RKO (cell line): ENCODE results near the gene NALCN.
"Not testable (repeated sequence)": the region's sequence is repeated elsewhere in the genome, so short reads cannot be mapped to it uniquely, and the experiment has no call there.

Experiments
- DNase-seq: peaks from one replicate; pipeline ENCODE4 v3.0.0-alpha.2; 2016; ENCODE audit warnings: low spot score

NALCN gene

DNA sequence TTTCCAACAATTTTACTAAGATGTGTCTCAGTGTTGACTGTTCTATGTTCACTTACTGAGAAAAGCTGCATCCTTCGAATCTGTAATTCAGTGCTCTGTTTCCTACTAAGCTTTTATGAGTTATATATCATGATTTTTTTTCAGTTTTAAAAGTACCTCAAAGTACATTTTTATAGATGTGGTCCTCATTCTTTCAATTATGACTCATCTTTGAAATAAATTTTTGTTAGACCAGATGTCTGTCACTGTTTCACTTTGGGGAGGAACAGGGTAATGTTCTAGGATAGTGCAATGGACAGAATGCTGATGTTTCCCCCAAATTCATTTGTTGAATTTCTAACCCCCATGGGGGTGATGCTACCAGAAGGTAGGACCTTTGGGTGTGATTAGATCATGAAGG, 74.8 kb downstream of the NALCN start:
- DNase-seq: no peak

DNA sequence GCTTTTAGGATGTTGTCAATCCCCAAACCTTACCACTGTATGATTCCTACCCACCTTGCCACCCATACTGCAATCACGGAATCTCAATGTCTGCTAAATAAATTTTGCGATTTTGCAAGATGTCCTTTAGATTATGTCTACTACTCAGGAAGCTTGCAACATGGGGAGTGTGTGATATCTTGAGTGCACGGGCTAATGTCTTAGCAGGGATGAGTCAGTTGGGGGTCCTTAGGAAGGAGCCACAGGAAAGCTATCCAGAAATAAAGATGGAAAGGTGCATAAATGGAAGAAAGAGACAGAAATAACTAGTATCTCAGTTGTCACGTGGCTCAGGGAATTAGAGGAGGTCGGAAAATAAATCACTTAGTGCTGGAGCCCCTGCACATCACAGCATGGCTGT, 77.1 kb downstream of the NALCN start:
- DNase-seq: no peak

DNA sequence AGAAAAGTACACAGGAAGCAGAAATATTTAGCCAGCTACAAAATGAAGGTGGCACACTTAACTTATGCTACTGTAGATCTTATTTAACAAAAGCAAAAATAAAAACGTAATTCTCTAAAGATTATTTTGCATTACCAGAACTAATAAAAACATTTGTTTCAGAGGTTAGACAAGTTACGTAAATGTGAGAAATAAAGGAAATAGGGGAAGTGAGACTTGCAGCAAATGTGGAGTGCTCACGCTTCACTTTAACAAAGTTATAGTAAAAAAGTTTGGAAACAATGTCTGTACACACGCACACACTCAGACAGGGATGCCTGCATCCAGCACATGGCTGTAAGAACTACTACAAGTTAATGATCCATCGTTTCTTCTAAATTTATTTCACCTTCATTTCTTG, 83.7 kb downstream of the NALCN start:
- DNase-seq: no peak

DNA sequence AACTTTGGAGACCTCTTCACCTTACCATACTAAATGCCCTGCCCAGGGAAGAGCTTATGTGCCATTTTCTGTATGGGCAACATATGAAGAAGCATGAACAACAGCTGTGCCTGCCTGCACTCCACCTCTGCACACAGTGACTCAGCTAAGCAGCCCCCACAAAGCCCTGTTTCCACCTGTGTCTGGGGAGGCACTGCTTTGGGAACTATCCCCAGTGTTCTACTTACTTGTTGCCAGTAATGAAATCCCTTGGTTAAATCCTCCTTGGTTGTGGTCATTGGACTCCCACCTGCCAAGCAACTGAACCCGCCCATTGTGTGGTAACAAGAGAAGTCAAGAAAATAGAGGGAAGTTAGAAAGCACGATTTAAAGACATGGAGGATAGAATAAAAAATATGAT, 84.6 kb downstream of the NALCN start:
- no peak for DNase-seq

DNA sequence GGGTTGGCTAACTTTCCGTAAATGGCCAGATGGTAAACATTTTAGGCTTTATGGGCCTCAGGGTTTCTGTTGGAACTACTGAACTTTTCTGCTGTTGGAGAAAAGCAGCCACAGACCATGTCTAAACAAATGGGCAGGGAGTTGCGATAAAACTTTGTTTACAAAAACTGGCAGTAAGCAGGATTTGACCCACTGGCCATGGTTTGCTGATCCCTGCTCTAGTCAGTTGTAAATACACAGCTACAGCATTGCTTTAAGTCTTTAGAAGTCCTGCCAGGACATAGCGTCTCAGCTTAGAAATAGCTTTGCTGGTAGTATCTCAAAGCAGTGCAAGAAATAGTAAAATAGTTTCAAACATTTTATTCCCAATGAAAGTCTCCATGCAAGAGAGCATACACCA, 88.4 kb downstream of the NALCN start:
- no peak for DNase-seq

DNA sequence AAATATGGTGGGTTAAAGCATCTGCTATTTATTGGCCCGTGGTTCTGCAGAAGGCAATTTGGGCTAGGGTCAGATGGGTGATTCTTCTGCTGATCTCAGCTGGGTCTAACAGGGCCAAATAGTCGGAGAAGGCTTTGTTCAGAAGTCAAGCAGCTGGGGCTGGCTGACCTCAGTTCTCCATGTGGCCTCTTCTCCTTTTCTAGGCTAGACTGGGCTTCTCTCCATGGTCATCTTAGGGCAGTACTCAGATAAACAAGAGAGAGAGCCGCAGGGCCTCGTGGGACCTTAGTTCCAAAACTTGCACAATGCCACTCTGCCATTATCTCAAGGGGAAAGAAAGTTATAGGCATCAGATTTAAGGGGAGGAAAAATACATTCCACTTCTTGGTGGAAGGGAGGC, 89.6 kb downstream of the NALCN start:
- DNase-seq: no peak

DNA sequence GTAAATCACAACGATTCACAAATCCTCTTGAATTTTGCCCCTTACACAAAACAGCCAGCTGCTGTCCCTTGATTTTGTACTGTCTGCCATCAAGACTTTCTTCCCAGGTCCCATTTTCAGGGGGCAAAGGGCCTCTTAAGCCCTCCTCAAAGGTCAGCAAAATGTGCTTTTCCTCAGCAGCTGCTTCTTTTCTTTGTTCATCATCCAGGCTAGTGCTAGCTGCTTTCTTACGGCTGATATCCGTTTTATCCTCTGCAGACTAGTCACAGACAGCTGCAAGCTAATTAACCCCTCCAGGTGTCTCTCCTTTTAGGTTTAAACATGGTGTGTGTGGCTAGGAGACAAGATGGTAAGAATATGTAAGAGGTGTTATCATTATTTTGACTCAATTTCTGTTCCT, 90.9 kb downstream of the NALCN start:
- DNase-seq: no peak

DNA sequence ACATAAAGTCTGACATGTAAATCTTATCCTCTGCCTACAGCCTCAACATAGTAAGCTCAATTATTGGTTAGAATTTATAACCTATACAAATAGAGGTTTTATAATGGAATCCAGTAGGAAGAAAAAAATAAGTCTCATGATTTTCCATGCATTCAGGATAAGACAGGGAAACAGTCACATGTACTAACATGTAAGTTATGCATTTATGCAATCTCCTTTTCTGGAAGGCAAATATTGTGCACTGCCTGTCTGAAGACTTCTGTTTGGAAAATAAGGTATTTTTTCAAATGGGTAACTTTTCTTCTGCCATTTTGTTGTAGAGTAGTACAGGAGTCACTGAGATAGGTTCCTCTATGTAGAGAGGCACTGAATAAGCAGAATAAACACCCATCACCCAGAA, 92.7 kb downstream of the NALCN start:
- no peak for DNase-seq

DNA sequence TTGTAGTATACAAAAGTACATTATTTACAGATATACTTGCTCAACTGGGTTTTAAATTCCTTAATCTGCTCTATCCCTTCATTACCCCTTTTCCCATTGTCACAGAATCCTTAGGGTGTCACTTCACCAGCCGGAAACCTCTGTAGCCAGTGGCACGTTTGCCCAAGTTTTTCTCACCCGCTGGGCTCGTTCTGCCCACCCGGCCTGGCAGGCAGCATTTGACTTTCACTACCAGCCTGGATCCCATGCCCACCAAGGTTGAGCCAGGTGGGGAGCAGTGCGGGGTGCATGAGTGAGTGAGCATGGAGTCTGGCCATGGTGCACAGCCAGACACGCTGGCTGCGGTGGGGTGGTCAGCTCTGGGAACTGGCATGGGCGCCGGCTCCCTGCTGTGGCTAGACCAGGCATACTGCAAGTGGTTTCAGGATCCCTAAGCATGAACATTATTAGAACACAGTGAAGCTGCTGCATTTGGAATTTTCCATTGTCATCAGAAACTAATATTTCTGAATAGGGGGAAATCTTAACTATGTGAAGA, 98.3 kb downstream of the NALCN start:
- DNase-seq: no peak

DNA sequence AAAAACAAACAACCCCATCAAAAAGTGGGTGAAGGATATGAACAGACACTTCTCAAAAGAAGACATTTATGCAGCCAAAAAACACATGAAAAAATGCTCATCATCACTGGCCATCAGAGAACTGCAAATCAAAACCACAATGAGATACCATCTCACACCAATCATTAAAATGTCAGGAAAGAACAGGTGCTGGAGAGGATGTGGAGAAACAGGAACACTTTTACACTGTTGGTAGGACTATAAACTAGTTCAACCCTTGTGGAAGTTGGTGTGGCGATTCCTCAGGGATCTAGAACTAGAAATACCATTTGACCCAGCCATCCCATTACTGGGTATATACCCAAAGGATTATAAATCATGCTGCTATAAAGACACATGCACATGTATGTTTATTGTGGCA, 102.8 kb downstream of the NALCN start:
- not testable (repeated sequence) for DNase-seq

DNA sequence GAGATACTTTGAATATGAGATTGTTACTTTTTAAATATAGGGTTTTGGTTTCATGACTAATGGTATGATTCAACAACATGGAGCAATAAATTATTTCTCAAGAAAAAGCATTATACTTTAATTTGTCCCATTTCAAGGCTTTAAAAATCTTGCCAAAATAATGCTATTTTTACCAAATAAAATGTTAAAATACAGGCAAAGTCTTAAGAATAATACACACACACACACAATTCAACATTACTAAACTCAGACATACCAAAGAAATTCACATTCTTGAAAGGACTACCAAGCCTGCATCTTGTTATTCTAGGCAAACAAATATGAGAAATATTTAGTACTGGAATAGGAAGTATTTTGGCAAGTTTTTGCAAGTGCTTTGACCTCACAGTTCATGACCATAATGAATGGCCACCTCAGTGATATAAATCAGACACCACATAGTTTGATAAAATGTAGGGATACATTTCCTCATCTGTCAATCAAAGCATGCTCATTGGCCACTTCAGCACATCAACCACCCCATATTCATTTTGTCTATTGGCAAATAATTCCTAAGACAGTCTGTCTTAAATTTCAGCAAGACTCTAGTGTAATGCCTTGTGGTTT, 107.2 kb downstream of the NALCN start:
- DNase-seq: no peak

DNA sequence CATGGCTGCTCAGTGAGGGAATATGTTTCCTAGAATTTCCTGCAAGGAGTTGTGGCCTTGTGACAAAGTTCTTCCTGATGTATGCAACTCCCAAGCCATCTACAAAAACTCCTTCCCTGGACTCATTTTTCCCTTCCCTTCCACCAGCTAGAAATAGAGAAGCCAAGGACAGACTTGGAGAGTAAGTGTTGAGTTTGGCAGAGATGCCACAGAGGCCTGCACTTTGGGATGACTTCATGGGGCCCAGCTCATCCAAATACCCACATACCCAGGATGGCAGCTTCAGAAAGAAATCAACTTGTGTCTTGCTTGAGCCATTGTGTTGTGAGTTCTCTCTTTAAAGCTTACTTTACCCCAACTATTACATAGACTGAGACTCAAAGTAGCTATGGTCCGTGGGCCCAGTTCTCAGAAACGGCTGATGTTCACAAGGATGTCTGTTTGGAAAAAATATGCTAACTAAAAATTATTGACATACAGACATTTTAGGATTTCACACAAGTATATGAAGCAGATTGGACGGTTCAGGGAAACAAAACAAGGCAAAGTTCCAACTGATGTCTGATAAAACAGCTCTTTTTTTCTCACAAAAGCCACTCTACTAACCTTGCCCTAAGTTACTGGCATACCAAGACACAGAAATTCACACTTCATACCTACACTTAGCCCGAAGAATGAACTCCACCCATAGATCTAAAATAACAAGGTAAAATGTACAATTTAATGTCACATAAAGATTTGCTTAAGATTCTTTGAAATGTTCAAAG, 107.9 kb downstream of the NALCN start:
- no peak for DNase-seq

DNA sequence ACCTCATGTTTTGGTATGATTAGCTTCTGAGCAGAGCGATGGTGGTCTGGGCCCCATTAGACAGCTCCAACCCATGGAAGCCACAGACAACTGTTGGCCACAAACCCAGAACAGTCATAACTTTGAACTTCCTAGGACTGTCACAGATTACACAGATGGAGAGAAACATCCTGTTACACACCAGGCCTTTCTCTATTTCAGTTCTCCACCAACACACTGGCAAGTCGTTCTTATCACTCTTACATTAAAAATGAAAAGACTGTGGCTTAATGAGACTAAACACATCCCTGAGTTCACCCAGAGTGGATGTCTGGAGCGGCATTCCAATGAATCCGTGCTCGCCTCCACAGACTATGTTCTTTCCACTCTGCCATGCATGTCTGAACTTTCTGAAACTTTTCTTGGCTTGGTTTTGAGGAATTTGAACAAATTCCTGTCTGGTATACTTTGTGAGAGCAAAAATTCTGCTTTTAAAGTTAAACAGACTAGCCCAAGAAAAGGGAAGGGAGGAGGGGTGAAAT, 109.1 kb downstream of the NALCN start:
- DNase-seq: no peak

DNA sequence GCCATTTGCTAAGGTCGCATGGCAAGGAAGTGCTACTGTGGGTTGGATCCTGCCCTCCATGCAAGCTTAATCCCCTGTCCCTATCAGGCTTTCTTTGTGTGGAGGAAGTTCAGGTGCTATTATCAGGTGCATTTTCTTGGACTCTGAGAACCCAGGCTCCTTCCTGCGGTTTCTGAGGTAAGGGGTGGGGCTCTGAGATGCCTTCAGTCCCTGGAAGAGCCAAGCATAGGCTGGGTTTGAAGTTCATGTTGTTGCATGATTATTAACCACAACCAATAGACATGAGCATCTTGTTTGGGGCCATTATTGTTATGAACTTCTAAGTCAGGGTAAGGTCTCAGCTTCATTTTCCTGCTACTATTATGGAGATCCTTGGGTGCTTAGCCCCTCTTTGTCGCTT, 109.5 kb downstream of the NALCN start:
- no peak for DNase-seq

DNA sequence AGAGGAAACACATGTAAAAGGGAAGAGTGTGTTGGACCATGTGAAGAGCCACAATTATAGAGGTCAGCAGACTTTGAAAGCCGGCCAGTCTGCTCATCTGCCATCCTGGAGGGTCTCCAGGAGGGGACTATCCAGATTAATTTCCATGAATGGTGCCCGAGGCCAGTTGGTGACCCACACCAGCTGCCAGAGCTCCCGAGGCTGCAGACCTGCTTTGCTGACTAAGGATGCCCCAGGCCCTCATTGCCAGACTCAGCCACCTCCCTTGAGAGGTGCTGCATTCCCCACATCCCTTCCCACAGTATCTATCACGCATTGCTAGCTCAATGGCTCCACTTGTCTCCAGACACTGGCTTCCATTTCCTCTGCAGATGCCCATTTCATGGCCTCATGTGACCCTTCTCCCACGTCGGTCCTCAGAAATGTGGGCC, 110.3 kb downstream of the NALCN start:
- no peak for DNase-seq

DNA sequence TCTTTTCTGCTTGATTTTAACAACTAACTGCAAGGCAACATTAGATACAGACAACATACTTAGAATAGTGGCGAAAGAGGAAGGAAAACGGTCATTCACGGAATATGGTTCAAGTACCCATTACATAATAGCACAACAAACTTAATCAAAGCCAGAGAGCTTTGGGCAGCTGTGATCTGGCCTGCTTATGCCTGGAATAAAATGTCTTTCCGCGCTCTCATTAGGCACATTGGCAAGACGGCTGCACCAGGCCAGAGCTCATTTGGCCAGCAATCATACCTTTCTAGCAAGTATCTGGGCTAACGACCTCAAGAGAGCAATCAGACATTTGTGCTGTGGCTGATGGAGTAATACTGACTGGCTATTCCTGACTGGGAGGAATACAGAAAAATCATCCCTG, 112.8 kb downstream of the NALCN start:
- DNase-seq: no peak

DNA sequence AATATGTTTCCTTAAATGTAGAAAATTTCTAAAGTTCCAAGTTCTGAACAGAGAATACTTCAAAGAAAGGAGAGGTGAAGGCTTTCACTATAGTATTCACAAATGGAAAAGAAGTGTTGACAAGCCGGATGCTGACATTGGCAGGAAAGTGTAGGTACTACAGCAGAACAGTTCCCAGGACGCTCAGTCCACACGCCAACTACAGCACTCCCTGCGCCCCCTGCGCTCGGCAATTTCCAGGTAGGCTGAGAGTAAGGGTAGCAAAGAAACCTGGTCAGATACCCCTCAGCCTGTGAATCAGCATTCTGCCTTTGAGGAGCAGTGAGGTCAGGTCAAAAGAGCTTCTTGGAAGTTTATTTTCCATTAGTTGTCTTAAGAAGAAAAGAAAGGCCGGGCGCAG, 115.3 kb downstream of the NALCN start:
- DNase-seq: no peak

DNA sequence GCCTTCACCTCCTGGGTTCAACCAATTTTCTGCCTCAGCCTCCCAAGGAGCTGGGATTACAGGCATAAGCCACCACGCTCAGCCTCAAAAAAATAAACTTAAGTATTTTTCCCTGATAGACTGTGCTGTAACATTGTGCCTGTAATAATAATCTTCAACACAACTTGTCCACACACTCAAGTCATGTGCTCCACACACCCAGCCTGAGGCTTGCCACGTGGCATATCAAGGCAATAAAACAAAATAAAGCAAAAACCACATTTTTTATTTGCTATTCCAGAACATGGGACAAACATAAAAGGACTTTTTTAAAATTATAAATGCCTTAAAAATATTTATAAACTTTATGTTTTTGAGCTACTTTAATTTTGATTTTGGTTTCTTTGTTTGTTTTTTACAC, 115.8 kb downstream of the NALCN start:
- DNase-seq: no peak

DNA sequence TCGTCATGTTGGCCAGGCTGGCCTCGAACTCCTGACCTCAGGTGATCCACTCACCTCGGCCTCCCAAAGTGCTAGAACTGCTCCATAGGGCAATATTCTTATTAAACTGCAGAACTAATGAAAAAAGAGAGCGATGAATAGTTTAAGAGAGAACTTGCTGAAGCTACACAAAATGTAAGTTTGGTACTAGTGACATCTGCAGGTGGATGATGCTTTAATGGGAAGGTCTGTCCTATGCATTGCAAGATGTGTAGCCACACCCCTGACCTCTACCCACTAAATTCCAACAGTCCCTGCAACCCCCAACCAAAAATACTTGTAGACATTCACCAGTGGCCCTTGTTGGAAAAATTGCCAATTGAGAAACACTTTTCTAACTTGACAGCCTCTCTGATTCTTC, 117.8 kb downstream of the NALCN start:
- peak; percentile 1 for DNase-seq

DNA sequence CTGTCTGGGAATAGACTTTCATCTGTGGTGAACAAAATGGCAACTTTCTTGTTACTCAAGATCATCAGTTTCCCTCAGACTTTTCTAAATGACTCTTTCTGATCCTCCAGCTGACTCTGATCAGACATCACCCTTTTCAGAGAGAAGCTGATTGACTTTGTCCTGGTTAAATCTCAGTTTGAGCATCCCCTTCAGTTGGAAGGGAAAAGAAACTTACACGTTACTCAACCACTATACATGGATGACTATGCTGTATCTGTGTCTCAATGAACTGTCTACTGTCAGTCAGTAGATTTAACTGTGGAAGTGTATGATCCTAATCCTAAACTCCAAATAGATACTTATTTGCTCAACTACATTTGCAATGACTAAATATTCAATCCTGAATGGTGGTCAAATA, 118.5 kb downstream of the NALCN start:
- no peak for DNase-seq

DNA sequence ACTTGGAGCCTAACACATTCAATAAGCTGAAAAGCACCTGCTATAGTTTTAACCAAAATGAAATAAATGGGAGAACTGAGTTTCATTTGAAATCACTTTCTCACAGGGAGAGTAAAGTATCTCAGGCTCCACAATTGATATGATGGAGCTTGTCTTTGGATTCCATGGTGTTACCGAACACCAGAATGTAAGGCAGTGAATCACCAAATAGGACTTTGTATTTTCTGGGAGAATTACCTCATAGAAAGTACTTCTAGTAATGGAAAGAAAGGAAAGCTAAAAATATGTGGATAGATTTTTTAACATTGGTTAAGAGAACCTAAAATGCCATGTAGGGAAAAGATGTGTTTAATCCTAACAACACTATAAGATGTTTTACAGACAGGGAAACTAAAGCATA, 123.6 kb downstream of the NALCN start:
- no peak for DNase-seq

DNA sequence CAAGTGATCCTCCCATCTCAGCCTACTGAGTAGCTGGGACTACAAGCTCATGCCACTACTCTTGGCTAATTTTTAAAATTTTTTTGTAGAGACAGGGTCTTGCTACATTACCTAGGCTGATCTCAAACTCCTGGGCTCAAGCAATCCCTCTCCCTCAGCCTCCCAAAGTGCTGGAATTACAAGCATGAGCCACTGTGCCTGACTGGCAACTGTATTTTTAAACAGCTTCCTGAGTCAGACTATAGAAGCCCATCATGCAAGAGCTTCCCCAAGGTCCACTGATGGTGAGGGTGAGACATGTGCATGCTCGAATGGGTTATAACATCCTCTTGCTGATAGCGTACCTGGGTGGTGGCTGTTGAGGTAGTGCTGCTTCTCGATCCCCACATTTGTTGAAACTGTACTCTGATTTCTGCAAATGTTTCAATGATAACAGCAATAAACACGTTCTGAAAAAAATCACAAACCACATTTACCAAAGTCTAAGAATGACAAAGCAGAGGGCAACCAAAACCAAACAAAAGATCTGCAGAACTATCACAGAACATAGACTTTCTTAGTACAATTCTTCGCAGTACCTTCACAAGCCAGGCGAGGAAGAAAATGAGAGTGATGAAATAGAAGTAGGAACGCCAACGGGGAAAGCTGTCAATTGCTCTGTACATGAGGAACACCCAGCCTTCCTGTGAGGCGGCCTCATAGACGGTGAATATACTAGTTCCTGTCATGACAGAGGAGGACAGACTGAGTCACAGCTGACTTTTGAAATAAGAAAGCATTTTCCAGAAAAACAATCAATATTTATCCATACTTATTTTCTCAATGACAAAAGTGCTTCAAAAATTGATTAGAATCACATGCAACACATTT, 124.4 kb downstream of the NALCN start:
- no peak for DNase-seq

DNA sequence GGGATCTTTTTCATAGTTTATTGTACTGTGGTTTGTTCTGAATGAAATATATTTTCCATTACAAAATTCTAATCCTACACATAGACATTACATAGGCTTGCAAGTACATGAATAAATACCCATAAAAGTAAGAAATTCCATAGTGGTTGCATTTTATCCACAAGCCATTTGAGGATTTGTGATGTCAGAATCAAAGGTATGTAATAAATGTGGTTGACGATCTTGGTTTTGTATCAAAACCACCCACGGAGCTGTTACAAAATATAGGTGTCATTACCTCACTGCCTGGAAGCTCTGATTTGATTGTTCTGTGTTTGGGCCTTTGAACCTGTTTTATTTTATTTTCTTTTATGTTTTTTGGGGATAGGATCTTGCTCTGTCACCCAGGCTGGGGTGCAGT, 125.1 kb downstream of the NALCN start:
- DNase-seq: no peak
